Fibroblast of skin of abdomen (primary cell): ENCODE measurements around the gene SLC6A12. TPM values are rescaled to one million over a fixed set of nuclear protein-coding genes. Genes with fewer than 3 reads are reported as not detected.
"Not testable (repeated sequence)": the region's sequence is repeated elsewhere in the genome, so short reads cannot be mapped to it uniquely, and the experiment has no call there.

Experiments
- DNase-seq: peaks from one replicate; pipeline ENCODE4 v3.0.0-alpha.2; 2013
- polyA plus RNA-seq, 2 experiments: library from polyadenylated mRNA; unstranded; fragments of 120-200 nt; gene quantifications; one replicate each; pipeline ENCODE4 v1.2.1, GENCODE V29; 2013; ENCODE audit not compliant: insufficient read length in 2 of 2

The SLC6A12 gene
- polyA plus RNA-seq (2013, experiment 1 of 2; ENCODE audit: insufficient read length), result not detected
- polyA plus RNA-seq (2013, experiment 2 of 2; ENCODE audit: insufficient read length), result 0.09 TPM

DNA sequence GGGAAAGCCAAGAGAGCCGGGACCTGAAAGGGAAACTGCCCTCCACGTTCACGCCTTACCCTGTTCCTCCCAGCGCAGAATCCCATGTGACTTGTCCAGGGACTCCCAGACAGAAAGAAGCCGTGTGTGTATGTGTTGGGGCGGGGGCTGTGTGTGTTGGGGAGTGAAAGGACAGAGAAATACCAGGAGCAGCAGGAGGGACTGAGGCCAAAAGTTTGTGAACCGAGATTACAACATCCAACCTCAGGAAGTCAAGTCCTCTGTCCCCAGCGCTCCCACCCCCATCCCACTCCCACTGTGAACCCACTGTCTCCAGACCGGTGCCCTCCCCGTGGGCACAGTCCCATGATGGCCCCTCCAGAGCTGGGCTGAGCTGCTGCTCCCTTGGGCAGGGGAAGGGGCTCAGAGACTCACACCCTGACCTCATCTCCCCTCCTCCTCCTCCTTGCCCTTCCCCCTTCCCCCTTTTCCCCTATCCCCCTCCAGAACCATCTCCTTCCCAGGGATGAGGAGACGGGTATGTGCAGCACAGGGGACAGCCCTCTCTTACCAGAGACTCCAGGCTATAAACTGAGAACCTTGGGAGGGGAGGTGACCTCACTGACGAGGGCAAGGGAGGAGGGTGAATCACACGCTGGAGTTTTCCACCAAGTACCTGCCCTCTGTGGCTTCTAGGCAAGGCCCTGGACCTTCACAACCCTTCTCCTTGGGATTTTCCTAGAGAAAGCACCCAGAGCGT, at the start of gene SLC6A12:
TSS of gene SLC6A12 (minus strand) at position 155 of the 739 bp plus-strand sequence. CDS start 4,171 bp downstream, outside the sequence.
- DNase-seq, result no peak

DNA sequence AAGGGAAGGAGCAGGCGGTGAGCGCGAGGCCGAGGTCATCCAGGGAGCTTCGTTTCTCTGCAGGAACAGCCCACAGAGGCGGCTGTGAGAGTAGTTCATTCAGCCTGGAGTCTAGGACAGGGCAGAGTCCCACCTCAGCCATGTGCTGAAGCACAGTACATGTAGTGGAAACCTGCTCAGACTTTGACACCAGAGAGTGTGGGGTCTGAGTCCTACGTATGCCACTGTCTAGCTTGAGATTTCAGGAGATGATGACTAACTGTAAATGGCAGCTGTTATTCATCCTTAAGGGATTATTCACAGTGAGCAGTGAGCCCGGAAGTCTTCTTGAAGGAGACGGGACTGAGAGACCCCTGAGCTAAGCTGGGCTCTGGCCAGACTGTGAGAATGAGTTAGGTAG, 49.6 kb upstream of the SLC6A12 start:
- DNase-seq, result peak; percentile 66

DNA sequence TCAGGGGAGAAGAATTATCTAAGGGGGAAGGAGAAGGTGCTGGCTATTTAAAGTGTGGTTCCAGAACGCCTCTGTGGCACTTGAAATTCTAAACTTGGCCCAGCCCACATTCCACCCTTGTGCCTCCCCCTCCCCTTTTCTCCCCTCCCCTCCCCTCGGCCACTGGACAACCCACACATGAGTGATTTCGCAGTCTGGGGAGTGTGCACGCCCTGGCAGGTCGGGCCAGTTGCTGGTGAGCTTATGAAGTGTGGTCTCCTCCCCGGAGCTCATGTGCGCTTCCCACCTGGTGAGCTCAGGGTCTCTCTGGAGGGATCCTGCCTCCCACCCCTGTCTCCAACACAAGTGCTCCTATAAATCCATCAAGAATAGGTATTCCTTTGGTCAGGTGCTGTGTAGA, 48.9 kb upstream of the SLC6A12 start, which contains the start of gene SLC6A13:
TSS of gene SLC6A13 (minus strand) at position 20 of the 400 bp plus-strand sequence. CDS start 2,784 bp downstream, outside the sequence.
- peak; percentile 14 for DNase-seq

DNA sequence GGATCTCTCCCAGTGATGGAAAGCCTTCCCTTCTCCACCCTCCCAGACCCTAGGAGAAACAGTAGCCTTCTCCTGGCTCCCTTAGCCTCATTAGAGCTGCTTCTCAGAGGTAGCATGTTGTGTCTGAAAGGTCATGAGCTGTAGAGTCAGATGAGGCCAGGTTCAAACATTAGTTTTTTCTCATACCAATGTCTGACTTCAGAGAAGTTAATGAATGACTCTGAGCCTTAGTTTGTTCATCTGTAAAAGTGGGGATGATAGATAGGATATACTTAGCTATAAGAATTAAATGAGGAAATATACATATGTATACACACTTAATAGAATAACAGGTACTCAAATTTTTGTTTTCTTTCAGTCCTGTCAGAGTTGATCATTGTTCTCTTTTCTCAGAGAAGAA, 48.2 kb upstream of the SLC6A12 start:
- no peak for DNase-seq

DNA sequence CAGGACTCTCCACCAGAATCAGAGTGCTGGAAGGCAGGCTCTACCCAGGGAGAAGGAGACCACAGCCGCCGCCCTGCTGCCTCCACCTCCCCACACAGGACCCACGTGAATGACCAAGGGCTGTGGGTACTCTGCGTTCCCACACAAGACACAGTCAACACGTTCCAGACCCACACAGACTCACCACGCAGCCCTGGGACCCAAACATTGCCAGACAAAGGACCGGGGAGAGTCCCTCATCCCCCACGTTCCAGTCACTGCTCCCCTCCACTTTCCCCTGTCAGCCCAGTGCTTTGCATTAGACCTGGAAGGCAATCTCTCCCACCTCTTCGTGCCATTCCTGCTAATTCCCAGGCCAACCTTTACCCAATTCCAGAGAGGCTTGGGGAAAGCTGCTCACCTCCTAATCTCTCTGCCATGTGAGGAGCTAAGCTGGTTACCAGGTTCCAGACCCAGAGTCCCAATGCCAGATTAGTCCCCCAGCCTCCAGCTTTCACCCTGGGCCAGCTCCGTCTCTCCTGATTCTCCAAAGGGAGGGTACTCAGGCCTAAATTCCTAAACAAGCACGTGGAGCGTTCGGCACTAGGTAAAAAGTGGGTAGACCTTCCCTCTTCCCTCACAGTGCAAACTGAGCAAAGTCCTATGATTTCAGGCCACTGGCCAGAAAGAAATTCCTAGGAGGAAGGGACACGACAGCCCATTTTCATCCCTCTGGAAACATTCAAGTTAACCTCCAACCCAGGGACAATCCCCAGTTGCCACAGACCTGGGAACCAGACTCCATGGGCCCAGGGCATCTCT, 43.8 kb upstream of the SLC6A12 start:
- no peak for DNase-seq

DNA sequence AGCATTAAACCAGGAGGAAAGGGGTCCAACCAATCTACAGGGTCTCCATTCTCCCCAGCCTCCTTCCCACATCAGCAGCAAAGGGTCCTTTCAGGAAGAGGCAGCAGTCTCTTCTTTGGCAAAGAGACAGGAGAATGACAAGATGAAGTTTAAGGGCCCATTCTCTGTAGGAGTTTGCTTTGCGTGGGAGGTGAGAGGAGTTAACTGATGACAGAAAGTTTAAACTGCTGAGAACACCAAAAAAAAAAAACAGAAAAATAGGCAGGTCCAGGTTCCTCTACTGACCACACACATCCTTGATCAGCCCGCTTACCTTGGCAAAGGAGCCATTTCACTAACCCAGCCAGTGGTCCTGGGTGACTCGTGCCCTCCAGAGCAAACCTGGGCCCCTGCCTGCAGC, 43.0 kb upstream of the SLC6A12 start:
- DNase-seq, result no peak

DNA sequence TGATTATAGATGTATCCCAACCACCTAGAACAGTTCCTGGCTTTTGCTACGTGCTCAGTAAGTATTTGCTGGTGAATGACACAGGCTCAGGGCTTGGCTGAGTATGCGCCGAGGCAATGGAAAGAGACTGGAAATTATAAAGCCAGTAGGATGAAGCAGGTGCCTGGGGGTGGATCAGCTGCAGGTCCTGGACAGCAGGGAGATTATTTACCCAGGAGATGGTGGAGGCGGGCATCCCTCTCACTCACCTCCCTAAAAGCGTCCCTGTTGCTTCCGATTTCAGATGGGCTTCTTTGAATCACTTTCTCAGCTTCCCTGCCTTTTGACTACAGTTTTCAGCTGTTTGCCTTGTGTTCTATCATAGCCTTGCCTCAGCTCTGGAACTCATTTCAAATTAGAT, 42.3 kb upstream of the SLC6A12 start:
- no peak for DNase-seq

DNA sequence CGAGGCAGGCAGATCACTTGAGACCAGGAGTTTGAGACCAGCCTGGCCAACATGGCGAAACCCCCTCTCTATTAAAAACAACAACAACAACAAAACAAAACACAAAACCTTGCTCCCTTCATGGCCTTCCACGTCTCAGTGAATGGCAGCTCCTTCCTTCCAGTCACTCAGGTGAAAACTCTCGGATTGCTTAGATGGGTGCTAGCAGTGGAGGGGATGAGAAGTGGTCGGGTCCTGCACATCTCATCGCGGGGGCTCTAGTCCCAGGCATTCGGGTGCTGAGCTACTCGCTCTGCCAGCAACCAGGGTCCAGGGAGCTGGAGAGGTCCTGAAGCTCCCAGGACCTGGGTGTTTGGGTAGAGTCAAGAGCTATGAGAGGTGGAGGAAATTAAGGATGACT, 41.0 kb upstream of the SLC6A12 start:
- no peak for DNase-seq

DNA sequence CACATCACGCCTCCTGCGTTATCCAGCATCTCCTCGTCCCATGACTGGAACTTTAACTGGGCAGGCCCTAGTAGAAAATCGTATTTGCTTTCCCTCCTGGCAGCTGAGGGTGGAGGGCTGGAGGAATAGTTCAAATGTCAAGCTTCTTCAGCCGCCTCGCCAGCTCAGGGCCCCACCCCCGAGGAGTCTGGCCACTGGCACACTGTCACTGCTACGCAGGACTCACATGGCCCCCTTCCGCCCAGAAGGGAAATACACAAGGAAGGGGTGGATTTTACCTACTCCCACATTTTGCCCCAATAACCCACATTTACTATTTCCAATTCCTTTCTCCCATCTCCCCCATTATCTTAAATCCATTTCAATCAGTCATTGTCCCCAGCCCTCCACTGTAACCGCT, 40.1 kb upstream of the SLC6A12 start:
- DNase-seq, result no peak

DNA sequence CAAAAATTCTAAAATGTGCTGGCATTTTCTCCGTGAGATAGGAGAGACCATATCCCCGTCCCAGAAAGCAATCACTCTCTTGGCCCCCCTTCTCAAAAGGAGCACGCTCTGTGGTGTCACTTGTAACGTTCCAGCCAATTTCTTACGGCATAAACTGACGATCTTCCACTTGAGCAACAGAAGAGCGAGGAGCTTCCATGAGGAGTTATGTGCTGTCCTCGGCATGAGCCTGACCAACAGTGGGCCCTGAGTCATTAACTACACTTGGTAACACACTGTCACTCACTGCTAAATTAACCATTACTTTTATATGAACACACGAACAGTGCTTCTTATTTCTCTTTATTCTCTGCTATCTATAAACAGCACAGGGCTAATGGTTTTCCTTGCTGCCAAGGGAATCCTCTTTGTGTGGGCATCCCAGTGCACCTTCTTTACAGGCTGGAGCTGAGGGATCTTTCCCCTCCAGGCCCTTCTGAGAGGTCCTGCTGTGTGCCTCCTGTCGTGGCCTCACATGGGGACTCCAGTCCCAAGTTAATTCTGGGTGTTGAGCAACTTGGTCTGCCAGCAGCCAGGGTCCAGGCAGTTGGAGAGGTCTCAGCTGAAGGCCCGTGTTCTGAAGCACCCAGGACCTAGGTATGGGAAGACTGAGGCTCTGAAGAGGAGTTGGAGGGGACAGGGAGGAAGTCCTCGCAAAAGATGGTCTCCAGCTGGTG, 39.3 kb upstream of the SLC6A12 start:
- no peak for DNase-seq

DNA sequence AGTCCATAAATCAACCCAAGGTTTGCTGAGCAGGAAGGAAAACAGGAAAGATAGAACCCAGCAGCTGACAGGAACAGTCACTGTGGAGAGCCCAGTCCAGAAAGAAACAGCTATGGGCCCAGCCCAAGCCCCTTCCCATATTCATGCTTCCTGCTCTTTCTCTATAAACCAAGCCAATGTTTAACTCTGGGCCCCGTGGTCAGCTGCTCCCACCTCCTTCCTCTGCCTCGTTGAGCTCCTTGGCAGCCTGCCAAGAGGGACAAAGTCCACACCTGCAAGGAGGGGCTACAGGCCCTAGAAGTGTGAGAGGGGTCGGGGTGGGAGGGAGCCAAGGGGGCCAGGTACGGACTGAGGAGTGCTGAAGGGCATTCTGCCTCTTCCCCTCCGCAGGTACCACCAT, 38.7 kb upstream of the SLC6A12 start:
- DNase-seq, result no peak

DNA sequence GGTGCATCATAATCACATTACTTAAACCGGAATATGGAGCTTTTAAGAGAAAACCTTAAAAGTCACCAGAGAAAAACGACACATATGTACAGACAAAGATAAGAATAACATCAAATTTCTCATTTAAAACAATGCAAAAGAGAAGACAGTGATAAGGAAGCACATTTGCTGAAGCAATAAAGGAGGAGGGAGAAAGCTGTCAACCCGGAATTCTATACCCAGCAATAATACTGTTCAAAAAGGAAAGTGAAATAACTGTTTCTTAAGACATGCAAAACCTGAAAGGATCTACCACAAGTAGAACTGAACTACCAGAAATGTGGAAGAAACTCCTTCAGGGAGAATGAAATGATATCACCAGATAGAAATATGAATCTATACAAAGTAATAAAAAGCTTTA, 33.3 kb upstream of the SLC6A12 start:
- no peak for DNase-seq

DNA sequence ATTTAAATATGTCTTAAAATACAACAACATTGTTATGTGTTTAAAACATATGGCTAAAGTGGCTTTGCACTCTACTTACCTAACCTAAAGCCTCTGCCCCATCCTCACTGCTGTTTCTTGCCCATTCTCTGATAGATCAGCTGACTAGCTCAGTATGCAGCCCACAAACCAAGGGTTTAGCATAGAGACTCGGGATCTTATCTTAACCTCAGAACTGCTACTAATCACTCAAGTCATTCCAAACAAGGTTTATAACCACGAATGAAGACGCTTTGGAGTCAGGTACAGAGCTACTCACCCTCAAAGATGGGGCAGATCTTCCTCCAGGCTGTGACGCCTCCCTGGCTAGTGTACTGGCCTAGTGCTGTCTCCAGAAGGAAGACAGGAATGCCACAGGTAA, 29.4 kb upstream of the SLC6A12 start:
- no peak for DNase-seq

DNA sequence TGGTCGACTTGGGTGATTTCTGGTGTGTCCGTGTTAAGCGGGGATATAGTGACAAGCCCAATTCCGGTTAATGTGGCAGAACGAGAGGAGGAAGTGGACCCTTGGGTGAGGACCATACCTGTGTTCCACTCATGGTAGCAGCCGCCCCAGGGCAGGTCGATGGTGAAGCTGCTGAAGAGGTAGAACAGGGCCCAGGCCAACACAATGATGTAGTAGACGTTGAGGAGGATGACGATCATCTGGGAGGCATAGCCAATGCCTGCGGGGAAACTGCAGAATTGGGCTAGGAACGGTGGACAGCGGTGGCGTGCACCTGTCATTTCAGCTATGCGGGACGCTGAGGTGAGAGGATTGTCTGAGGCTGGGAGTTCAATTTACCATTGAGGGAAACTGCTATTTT, 28.5 kb upstream of the SLC6A12 start:
- DNase-seq, result no peak

DNA sequence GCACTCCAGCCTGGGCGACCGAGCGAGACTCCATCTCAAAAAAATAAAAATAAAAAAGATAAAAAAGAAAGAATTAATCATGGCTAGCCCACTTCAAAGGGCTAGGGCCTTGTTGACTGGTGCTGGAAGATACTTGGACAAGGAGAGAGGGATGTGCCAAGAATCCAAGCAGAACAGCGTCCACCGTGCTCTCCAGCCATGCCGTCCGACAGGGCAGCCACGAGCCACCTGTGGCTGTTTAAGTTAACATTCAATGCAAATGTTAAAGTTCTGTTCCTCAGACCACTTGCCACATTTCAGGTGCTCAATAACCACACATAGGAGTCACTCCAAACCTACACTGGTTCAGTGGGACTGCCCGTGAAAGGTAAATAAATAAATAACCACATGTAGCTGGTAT, 27.3 kb upstream of the SLC6A12 start:
- DNase-seq, result no peak

DNA sequence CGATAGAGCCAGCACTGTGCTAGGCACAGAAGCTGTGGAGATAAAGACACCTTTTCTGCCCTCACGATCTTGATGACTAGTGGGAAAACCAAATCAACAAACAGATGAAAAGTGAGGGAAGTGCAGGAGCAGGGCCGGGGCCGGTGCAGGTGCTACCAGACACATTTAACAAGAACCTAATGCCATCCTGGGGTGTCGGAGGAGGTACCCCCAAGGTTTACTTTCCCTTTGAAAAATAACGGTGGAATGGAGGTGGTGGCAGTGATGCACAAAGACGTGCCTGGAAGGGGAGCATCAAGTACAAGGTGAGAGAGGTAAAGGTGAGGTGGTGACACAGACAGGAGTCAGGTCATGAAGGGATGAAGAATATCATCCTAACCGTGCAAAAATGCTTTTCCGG, 26.6 kb upstream of the SLC6A12 start:
- DNase-seq, result no peak

DNA sequence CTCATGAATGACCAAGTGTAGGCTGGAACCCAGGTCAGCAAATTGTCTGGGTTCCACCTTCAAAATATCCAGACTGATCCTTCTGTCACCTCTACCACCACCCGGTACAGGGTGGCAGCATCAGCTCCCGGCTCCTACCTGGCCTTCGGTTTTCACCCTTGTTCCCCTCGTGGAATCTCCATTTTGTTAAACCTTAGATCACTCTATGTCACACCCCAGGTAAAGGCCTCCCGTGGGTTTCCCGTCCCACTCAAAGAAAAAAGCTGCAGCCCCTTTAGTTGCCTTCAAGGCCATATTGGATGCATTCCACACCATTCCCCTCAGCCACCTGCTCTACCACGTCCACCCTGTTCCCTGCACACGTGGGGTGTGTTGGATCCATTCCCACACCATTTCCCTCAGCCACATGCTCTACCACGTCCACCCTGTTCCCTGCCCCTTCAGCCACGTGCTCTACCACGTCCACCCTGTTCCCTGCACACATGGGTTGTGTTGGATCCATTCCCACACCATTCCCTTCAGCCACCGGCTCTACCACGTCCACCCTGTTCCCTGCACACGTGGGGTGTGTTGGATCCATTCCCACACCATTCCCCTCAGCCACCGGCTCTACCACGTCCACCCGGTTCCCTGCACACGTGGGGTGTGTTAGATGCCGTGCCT, 24.9 kb upstream of the SLC6A12 start:
- no peak for DNase-seq

DNA sequence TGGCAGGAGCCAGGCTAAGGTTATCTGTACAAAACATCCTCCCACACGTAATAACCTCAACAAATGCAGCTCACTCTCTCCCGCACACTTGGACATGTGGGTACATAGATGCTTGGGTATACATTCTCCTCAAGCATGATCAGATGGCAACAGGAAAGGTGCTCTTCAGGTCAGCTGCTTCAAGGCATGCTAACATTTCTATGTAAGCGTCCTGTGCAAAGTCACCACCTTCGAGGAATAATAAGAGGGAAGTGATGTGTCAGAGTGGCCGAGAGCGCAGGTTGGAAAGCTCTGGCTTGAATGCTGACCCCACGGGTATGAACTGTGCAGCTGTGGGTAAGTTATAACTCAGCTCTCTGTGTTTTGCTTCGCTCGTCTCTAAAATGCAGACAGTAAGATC, 24.2 kb upstream of the SLC6A12 start:
- DNase-seq, result no peak

DNA sequence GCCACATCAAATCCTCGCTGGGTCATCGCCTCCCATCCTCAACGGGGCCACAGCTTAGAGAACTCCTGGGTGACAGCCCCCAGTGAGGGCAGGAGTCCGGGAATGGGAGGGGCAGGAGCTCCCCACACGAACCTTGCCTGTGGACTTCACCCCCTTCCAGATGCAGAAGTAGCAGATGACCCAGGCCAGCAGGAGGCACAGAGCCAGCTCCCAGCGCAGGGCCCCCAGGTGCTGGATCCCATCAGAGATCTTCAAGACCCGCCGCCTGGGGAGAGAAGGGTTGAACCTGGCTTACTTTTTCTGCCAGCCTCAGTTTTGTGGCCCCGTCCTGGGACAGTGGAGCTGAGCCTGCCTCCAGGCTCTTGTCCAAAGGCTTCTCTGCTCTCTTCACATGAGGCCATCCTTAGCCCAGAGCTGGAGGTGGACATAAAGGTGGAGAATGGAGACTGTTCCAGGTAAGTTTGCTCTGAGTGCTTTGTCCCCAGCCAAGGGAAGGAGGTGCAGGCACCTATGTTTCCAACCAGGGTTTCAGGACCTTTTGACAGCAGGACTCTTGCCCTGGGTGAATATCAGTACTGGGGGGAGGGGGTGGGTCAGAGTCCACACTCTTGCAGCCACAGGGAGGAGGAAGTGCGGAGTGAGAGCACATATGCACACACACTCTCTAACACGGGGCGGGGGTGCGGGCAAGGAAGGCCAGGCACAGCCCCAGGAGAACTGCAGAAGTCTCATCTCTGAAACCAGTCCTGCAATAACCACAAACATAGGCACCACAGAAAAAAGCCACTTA, 23.3 kb upstream of the SLC6A12 start:
- DNase-seq, result no peak

DNA sequence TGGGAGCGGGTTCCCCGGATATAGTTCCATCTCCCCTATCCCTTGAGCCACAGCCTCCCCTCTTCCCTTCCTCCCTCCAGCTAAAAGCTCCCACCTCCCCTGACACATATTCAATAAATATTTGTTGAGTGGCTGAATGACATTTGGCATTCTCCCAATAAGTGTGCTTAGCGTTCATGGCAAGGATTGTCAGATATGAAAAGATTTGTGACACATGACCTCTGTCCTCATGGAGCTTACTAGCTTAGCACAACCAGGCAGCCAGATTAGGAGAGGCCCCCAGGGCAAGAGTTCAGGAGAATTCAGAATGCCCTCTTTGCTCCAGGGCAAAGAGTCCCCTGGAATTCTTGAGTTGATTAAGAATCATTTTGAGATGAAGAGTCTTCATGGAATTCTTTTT, 22.5 kb upstream of the SLC6A12 start:
- DNase-seq, result no peak

DNA sequence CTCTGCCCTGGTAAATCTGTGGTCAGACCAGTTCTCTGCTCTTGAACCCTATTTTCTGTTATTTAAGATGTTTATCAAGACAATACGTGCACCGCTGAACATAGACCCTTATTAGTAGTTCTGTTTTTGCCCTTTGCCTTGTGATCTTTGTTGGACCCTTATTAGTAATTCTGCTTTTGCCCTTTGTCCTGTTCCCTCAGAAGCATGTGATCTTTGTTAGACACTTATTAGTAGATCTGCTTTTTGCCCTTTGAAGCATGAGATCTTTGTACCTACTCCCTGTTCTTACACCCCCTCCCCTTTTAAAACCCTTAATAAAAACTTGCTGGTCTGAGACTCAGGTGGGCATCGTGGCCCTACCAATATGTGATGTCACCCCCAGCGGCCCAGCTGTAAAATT, 22.0 kb upstream of the SLC6A12 start:
- DNase-seq, result not testable (repeated sequence)
